Ovary (tissue), 9 donors: ENCODE measurements around the gene ELOVL2. TPM values are rescaled to one million over a fixed set of nuclear protein-coding genes. Genes with fewer than 3 reads are reported as not detected.

Experiments used
- DNase-seq, 5 donors: peaks; one replicate each; pipeline ENCODE4 v3.0.0-alpha.2; 2019 to 2020
- H3K27ac ChIP-seq, 2 donors: fragments of 200-600 bp; one replicate each; pipeline versions ENCODE4 v1.5.1 to v1.8.0; 2019 to 2022
- H3K27me3 ChIP-seq: fragments of 200-600 bp; one replicate; pipeline ENCODE4 v1.8.0; 2022
- H3K36me3 ChIP-seq: fragments of 200-600 bp; sonication (generic); one replicate; pipeline ENCODE4 v1.5.1; 2019
- H3K4me1 ChIP-seq: one replicate; pipeline ENCODE4 v1.8.1; 2013; ENCODE audit warnings: mild to moderate bottlenecking, moderate library complexity; ENCODE audit not compliant: insufficient read depth
- H3K4me3 ChIP-seq: fragments of 200-600 bp; sonication (generic); one replicate; pipeline ENCODE4 v1.5.1; 2017
- H3K9me3 ChIP-seq, 2 donors: fragments of 200-600 bp in 1 of 2; sonication (generic) in 1 of 2; one replicate each; pipeline versions ENCODE4 v1.5.1 to v1.8.1; 2013 to 2019; ENCODE audit warnings: mild to moderate bottlenecking in 1 of 2, moderate library complexity in 1 of 2
- CTCF ChIP-seq, 3 donors: fragments of 450-650 bp in 2 of 3; fragments of 200-600 bp in 1 of 3; IDR thresholded peaks; one replicate each; pipeline versions ENCODE4 v1.5.1 to v1.8.0; 2016 to 2022; ENCODE audit warnings: antibody characterized with exemption in 3 of 3, mild to moderate bottlenecking in 1 of 3
- EP300 ChIP-seq: sonication (generic); formaldehyde crosslinking; IDR thresholded peaks from one replicate; pipeline ENCODE4 v1.6.1; 2017; ENCODE audit warnings: antibody characterized with exemption
- POLR2A ChIP-seq: fragments of 450-650 bp; IDR thresholded peaks from one replicate; pipeline ENCODE4 v1.6.1; 2017; ENCODE audit warnings: antibody characterized with exemption, mild to moderate bottlenecking, moderate library complexity
- WGBS, 3 donors: extraction: QIAGEN DNeasy Blood & Tissue Kit in 1 of 3; methylation state at CpG; one replicate each; pipeline versions ENCODE4 v1.1.5 to v1.1.7; 2013 to 2017; 5-methylcytosine and 5-hydroxymethylcytosine counted together
- intact Hi-C, 4 donors: fragments of 100-400 bp; cut with DNase I; formaldehyde crosslinking; loops; one replicate each; pipeline versions ENCODE4 v1.11.0 to v1.15.1; 2022 to 2023
- polyA plus RNA-seq, 2 donors: library from polyadenylated mRNA; stranded (reverse); fragments of 200-250 nt in 1 of 2; fragments of 350-450 nt in 1 of 2; fragmentation: Illumina TruSeq in 1 of 2; extraction: RNeasy Lipid Tissue Mini Kit (QIAGEN cat#74804) in 1 of 2; gene quantifications; one replicate each; pipeline ENCODE4 v1.2.3, GENCODE V29; 2013 to 2014
- total RNA-seq, 7 donors: library from RNA; depleted of rRNA in 2 of 7; stranded (reverse); fragments of >200 nt in 2 of 7; fragmentation: NEBNext Ultra II Directional in 3 of 7; extraction: Animal tissue kit (Norgen Biotek cat#: 25700) in 3 of 7; gene quantifications; one replicate each; pipeline versions ENCODE4 v1.1.0 to v1.2.4, GENCODE V29; 2016 to 2023
- donor health status: DM: no; HTN: no; CAD: no; lungs with moderate emphysema.
- donor health status: DM: no; HTN: no; CAD: no.
- donor health status: Bipolar disorder and iron deficiency.
- donor health status: DM: yes; HTN: yes; CAD: no.
- donor health status: DM: no; HTN: no; CAD: no.
- donor health status: DM: yes; HTN: yes; CAD: no.

Gene ELOVL2
- total and polyA plus RNA-seq, 9 donors, result 0.11 to 1.4 (median 0.28) TPM; not detected in 1

DNA sequence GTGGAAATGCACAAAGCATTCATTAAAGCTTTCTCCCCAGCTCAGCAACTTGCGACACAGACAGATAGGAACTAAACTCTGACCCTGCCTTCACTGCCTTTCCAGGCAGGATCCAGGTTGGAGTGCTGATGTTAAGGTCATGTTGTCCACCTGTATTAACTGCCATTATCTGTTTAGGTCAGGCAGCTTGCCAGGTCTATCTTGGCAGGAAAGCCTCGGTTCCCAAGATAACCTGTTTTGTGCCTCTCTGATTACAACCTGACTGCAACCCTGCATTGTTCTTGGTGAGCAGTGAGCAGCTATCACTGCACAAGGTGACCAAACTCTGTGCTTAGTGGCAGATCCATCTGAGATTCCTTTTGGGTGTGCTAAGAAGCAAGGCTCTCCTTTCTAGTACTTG lies 23.2 kb upstream of the ELOVL2 start:
- Histone ChIP-seq H3K27me3 (no peaks in the 10 kb centered on the region), H3K4me1 (no peaks in the 10 kb centered on the region), H3K9me3 (no peaks in the 10 kb centered on the region), H3K36me3 (no peaks in the 10 kb centered on the region), H3K4me3 (no peak overlapping the region), H3K27ac (no peak overlapping the region)
- intact Hi-C loops, result no loop called here
- no peak for DNase-seq
- 37 to 48% (median 46%) methylated on average over 2 of the region's 2 CpGs for WGBS, 3 donors
- no peak for TF ChIP-seq CTCF (IDR thresholded peaks at IDR 0.05)
- no peak for TF ChIP-seq EP300
- TF ChIP-seq POLR2A, result no peak

DNA sequence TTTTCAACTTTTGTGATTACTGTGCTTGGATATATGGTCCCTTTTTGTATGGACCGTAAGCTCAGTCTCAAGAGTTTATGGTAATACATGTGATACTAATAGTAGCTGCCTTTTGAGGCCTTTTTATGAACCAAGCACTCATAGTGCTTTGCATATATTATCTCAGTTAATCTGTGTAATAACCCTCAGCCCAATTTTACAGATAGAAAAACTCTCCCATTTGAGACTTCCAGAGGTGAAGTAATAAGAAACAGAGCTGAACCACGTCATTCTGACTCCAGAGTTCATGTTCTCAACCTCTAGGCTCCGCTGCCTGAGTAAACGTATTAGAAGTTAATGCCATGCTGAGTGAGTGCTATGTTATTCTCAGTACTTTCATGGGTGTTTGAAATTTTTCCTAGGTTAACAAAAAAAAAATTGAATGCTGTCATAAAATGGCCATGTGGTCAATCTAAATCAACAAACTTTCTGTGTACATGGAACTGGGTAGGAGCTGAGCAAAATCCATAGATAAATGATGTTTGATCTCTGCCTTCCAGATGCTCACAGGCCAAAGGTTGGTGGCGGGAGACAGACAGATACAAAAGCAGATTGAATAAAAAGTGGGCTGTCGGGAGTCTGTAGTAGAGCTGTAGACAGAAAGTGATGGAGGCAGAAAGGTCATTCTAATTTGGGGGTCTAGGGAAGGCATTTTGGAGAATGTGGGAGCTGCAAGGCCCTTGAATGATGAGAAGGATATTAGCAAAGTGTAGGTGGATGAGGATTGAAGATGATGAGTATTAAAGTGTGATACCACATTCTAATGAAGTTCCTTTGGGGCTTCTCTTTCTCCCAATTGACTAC lies 22.6 kb upstream of the ELOVL2 start:
- DNase-seq, result no peak
- H3K4me3 ChIP-seq, result no peak overlapping the region
- H3K27ac ChIP-seq, result no peak overlapping the region
- H3K36me3 ChIP-seq, result no peaks in the 10 kb centered on the region
- no peak for TF ChIP-seq POLR2A
- no peak for TF ChIP-seq CTCF (IDR thresholded peaks at IDR 0.05)
- no peak for TF ChIP-seq EP300
- no peaks in the 10 kb centered on the region for H3K9me3 ChIP-seq
- 91 to 95% (median 93%) methylated on average over 6 of the region's 6 CpGs for WGBS, 3 donors
- no peaks in the 10 kb centered on the region for H3K27me3 ChIP-seq
- intact Hi-C loops, result no loop called here
- H3K4me1 ChIP-seq, result no peaks in the 10 kb centered on the region

- 84 to 85% (median 85%) methylated on average over 6 of the region's 6 CpGs for WGBS, 3 donors
- TF ChIP-seq CTCF (IDR thresholded peaks at IDR 0.05), result no peak
- no peak for TF ChIP-seq EP300
- no peak for TF ChIP-seq POLR2A
- intact Hi-C loops, result no loop called here
- DNase-seq, result no peak
- Histone ChIP-seq H3K4me3 (no peak overlapping the region), H3K27me3 (no peaks in the 10 kb centered on the region), H3K36me3 (no peaks in the 10 kb centered on the region), H3K9me3 (no peaks in the 10 kb centered on the region), H3K4me1 (no peaks in the 10 kb centered on the region), H3K27ac (no peak overlapping the region)
Observed at GRCh38 chr6:11065436-11066202, 21.5 kb upstream of the ELOVL2 start.

DNA sequence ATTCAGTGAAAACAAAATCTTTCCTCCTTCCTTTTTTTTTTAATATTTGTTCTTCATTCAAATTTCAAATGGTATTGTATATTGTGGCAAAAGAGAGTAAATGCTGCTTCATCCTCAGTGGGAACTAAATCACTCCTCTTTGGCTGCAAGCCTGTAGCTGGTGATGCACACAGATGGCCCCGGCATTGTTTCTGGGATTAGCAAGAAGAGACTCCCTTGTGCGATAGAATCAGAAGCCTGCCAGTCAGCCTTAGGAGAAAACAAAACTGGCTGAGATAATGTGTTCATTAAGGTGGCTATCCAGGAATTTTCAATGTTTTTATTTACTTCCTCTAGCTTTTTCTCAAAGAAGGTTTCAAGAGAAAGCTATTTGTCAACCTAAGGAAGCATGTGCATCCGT lies 20.7 kb upstream of the ELOVL2 start:
- TF ChIP-seq EP300, result no peak
- TF ChIP-seq POLR2A, result no peak
- TF ChIP-seq CTCF (IDR thresholded peaks at IDR 0.05), result no peak
- 74 to 79% (median 75%) methylated on average over 3 of the region's 3 CpGs for WGBS, 3 donors
- Histone ChIP-seq H3K27me3 (no peaks in the 10 kb centered on the region), H3K4me3 (no peak overlapping the region), H3K27ac (no peak overlapping the region), H3K4me1 (no peaks in the 10 kb centered on the region), H3K9me3 (no peaks in the 10 kb centered on the region), H3K36me3 (no peaks in the 10 kb centered on the region)
- intact Hi-C loops, result no loop called here
- DNase-seq, result no peak
